NCI-H2196 (cell line): ENCODE data around the gene RNASE13.
"Not testable (repeated sequence)": the region's sequence is repeated elsewhere in the genome, so short reads cannot be mapped to it uniquely, and the experiment has no call there.

Experiments used
- DNase-seq: peaks from one replicate; lab custom pipeline; 2025; ENCODE audit not compliant: unreplicated experiment; lab: John Stamatoyannopoulos, UW

The RNASE13 gene

DNA sequence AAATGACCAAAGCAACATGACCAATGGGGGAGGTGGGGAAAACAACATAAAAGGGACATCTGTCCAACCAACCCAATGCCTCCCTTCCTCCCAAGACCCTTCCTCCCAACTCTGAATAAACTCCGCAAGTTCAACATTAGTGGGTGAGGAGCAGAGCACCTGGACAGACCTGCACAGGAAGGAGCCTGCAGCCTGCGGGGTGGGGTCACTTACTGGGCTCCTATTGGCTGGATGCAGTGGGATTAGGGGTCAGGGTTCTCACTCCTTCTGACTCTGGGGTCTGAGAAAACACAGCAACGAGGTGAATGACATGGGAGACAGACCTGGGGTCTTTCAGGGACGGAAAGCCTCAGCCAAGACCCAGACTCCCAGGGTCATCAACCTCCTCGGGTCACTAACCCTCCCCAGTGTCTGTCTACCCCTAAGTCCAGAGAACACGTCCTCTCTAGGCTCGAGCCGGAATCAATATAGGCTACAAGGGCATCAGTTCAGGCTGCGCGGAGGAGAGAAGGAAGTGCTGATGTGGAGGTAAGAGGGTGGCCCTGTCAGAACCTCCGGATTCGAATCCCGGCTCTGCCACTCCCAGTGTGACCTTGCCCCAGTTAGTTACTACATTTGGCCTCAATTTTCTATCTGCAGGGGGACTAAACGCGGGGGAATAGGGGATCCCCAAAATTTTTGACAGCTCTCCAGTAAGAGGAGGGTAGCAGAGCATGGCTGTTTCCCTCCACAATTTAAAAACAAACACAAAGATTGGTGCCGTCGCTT, 10.6 kb downstream of the RNASE13 start:
- no peak for DNase-seq

DNA sequence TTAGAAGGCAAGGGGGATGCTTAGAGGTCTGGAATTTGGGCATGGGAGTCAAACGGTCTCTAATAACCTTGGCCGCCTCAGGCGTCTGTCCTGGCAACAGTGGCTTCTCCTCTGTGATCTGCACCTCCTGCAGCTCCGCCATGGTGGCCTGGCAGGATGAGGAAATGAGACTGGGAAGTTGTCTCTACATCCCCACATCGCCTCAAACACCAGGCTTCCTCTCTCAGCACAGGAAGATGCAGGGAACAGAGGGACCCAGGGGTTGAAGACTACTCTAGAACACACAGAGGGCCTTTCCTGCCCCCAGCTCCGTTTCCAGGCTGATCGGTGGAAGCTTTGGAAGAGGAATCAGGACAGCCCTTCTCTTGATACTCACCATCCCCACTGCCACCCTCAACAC, 11.4 kb downstream of the RNASE13 start:
- no peak for DNase-seq

DNA sequence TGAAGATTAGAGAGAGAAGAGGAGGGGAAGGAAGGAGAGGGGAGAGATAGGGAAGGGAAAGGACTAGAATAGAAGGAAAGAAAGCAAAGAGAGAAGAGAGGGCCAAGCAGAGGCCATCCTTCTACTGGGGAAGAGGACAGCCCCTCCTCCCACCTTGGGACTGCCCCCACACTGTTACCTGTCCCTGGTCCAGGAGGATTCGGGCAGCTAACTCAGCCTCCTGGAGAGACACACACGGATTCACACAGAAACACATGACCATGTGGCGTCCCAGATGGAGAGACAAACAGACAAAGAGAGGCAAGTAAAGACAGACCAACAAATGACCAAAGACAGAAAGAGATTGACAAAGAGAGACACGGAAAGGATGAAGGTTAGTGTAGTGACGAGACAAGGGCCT, 11.9 kb downstream of the RNASE13 start:
- DNase-seq: no peak

DNA sequence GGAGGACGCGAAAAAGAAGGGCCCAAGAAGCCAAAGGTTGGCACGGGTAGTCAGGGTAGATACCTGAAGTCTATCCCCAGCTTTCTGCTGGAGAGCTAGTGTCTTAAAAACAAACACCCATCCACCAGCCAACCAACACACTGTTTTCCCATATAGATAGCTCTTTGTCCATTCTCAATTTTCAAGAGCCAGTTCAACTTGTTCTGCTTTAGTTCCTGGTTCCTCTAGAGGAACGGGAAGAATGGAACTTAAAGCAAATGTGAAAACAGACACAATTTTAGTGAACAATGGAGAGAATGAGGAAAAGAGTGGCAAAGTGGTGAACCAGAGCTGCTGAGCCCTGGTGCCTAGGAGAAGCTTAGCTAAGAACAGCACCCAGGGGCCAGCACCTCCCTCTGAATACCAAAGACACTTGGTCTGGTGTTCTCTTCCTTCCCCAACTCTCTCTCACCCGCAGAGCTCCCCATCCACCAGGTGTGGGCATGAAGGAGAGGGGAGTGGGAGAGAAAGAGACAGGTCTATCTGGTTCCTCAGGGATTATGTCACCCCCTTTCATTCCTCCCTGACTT, 13.5 kb downstream of the RNASE13 start:
- DNase-seq: no peak

DNA sequence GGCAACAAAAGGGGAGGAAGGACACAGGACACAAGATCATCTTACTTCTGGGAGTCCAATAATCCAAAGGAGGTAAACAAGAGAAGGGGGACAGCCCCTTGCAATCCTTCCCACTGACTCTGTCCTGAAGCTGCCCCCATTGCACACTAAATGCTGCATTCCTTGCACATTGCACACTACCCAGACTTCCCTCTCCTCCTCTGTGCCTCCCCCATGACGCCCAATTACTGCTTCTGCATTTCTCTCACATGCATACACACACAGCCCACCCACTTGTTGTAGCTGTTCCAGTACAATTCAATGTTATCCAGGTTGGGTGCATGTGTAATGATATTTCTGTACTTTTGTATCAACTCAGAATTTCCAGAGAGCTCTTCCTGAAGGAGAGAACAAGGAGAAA, 15.2 kb downstream of the RNASE13 start:
- DNase-seq: no peak

DNA sequence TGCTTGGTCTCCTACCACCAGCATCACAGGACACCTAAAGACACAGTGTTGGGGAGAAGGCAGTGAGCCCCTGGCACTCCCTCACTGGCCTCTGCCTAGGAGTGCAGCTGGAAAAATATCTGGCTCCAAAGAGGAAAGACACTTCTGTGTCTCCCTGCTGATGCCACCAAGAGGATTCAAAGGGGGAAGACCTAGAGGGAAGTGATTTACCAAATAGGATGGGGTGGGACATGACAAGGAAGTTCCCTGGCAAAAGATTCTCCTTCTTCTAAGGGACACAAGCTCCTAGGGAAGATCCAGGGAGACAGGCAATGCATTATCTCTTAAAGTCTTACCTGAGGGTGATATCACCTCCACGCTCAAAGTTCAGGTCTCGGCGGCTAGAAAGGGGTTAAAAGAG, 15.8 kb downstream of the RNASE13 start:
- DNase-seq: no peak

DNA sequence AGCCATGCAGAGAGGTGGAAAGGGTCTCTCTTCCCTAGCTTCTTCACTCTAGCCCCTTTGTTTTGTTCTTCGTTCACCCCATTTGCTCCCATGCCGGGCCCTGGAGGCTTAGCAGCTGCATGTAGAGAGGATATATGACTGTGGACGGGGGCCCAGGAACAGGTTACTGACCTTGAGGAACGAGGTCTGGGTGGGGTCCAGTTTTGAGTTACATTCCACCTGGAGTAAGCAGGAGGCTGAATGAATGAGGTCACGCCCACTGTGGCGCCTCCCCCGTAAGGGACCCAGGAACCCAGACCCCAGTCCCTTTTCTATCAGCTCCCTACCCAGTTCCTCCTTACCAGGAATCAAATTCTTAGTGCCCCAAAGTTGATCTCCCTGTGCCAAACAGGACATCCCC, 16.3 kb downstream of the RNASE13 start:
- DNase-seq: no peak

DNA sequence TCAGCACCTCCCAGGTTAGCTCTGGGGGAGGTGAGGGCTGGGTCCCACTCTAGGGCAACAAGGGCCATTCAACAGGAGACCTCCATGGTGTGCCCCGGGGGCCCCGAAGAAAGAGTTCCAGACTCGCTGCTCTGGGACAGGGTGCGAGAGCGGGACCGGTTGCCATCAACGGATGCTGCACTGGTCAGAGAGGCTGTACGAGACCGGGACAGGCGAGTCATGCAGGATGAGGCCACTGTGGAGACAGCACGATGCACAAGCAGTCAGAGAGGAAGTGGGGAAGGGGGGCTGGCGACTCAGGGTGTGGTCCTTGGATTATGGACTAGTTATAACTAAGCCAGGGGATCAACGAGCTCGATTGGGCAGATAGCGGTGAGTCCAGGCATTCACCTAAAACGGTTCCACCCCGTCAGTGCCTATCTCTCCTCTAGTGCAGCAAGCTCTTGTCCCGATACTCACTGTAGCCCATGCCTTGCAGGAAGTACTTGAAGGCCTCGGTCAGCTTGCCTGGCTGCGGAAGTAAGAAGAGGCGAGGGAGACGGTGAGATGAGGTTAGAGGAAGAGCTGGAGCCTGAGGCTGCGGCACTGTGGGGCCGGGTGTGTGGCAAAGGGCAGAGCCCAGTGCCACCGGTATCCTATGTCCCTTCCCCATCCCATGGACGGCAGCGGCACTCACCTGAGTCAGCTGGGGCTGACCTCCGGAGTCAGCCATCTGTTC, 16.9 kb downstream of the RNASE13 start:
- DNase-seq: no peak

DNA sequence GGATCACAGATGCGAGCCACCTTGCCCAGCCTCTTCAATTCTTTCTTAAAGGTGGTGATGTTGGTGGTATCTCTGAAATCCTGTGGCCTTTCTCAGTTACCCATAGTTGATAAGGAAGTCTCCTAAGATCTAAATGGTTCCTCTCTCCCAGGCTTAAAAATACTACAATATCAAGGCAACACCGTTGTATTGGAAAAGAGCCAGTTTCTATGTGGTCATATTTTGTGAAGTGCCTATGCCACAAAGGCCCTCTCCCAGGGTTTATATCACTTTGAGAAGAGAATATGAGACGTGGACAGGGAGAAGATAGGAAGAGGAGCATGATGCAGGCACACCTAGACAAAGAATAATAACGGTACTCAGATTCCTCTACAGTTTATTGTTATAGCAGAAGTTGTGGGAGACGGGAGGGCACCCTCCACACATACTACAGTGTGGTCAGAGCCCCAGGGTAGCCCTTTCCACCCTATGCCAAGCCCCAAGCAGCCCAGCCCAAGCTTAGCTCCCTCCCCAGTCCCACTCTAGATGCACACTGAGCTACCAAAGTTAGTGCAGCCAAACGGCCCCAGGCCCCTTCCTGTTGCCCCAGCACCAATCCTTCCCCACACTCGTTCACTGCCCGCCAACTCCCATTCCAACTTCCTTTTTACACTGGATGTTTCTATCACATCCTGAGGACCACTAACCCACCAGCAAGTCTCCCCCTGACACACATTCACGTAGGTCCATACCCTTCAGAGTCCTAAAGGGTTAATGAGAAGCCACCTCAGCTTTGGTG, 18.0 kb downstream of the RNASE13 start:
- no peak for DNase-seq

DNA sequence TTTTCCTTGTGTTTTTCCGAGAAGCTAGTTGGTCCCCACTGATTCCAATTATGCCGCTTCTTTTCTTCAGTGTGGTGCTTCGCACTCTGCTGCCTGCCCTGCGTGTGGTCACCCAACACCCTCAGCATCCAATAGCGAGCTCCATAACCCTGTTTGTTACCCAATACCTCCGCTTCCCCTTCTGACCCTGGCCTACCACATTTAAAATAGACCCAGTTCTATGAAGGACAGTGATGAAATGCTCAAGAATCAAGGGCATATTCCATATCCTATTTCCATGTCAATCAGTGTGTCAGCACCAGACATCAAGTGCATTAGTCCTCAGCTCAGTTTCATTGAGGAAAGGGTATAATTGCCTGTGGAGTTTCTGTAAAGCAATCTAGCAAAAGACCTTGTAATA, 19.3 kb downstream of the RNASE13 start:
- no peak for DNase-seq

DNA sequence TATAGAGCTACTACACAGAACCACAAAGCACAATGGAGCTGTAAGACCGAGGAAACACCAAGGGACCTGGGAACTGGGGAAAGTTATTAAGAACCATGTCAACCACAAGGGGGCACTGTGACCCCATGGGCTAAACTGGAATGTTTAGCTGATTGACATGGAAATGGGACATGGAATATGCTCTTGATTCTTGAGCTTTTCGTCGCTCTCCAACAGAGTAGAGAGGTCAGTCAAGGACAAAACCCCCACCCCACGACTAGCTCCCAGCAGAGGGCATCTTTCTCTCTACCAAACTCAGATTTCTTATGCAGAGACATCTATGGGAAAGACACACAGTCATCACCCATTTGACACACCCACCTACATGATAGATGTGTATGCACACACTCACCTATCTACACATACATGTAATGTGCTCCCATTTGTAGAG, 19.8 kb downstream of the RNASE13 start:
- DNase-seq: peak; percentile 88

DNA sequence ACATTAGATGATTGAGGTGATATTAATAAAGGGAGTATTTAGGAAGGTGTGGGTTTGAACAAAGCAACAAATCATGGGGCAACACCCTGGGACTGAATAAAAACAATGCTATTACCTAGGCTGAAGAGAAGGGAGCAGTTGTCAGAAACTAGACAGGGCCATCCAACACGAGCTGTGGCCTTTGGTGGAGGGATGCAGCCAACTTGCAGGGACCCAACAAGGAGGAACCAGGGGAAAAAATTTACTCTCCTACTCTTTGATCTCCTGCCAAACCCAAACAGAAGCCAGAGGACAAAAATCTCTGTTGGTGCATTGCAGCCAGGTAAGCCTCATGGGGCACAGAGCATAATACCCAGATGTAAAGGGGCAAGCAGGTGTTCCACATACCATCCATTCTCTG, 23.5 kb downstream of the RNASE13 start:
- no peak for DNase-seq

DNA sequence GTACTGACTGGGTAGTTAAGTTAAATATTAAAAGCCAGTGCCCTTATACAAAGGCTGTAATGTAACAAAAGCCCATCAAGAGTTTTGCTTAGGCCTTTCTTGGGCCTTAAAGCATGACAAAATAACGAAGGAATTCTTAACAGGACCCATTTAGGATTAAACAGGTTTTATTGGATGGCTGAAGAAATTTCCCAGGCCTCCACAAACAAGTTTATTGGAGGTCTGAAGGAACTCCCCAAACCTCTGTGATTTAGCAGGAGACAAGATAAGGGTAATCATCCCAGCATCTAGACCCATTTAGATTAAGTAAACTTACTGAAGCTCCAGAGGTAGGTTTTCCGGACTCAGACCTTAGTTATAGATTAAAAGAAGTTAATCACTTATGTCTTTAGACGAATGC, 24.9 kb downstream of the RNASE13 start:
- DNase-seq: not testable (repeated sequence)

DNA sequence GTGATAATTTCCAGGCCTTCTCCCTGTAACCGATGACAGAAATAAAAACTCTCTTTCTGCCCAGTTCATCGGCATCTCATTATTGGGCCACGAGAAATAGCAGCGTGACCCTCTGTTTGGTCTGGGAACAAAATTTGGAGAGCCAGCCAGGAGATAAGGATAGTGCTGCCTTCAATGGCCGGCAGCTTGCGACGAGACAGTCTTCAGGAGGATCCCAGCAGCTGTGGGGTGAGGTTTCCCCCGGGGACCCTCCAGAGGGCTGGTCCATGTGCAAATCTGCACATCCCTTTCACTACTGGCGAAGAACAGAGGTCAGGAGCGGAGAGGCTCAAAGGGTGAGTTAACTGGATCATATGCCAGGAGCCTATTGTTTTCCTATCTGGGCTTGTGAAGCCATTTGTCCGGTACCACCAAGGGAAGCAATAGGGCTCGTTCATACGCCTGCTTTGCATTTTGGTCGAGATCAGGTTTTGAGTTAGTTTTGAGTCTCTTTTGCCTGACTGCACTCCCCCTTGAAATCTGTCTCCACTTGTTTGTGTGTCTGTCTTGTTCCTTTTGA, 30.7 kb downstream of the RNASE13 start:
- no peak for DNase-seq

DNA sequence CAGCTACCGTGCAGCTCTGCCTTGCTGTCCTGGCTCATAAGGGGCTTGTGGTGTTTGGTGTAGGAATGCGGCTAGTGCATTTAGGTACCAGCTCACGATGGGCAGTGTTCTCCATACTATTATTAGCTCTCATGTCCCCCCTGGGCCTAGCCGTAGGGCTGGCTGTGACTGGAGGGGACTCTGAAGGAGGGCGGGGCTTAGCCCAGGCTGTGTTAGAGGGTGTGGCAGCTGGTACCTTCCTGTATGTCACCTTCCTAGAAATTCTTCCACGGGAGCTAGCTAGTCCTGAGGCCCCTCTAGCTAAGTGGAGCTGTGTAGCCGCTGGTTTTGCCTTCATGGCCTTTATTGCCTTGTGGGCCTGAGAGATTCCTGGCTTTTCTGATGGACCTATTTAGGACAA, 33.4 kb downstream of the RNASE13 start:
- no peak for DNase-seq

DNA sequence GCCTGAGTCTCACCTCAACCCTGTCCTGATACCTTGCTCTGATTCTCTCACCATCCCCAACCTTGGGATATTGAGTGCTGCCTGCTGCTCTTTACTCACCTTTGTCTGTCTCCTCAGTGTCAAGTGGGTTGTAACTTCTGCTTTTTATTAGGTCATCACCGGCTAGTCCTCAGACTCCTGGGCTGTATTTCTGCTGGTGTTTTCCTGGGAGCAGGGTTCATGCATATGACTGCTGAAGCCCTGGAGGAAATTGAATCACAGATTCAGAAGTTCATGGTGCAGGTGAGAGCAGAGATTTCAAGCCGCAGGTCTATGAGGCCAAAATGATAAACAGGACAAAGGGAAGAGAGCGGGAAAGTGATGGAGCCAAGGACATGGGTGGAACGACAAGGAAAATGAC, 35.0 kb downstream of the RNASE13 start:
- DNase-seq: no peak

DNA sequence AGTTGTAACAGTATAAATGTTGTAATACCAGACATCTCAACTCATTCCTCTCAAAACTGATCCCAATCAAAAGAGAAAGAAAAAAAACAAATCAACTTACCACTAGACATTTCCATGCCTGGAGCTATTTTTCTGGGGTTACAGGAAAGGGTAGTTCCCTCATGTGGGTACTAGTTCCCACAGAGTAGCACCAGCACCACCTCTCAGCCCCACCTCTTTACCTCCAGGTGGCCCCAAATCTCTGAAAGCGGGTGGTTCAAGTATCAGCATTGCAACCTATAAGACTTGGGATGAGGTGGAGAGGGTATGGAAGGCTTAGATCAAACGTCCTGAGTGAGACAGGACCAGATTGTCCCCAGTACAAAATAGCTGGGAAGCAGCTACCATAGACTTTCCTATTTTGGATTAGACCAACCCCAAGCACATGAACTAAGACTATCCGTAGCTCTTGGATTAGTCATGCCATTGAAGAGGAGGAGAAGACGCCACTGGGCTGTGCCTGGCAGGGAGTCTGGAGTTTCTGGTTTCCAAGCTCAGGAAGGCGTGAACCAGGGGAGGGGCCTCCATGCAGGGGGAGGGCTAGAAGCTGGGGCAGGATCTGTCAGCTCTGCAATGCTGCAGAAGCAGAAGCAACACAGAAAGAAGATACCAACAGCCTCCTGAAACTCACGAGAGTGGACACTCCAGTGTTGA, 35.8 kb downstream of the RNASE13 start, which contains the start of gene SLC39A2:
TSS of gene SLC39A2 (plus strand) at position 620 of the 693 bp plus-strand sequence. CDS start 154 bp downstream, outside the sequence.
- peak; percentile 31 for DNase-seq

DNA sequence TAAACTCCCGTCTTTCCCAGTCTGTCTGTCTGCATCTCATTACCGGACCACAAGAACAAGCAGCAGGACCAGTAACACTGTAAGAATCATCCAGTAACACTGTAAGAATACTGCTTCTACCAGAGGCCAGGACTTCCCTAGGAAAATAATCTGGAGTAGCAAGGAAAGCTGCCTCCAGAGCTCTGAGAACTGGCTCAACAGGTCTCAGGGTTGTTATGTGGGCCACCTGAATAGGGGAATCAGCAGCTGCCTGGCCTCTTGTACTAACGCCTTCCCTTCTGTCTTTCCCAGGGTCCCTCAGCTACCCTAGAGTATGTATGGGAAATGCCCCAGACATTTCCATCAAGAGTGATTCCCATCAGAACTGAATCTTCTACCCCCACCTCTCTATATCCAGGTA, 36.5 kb downstream of the RNASE13 start:
- no peak for DNase-seq

DNA sequence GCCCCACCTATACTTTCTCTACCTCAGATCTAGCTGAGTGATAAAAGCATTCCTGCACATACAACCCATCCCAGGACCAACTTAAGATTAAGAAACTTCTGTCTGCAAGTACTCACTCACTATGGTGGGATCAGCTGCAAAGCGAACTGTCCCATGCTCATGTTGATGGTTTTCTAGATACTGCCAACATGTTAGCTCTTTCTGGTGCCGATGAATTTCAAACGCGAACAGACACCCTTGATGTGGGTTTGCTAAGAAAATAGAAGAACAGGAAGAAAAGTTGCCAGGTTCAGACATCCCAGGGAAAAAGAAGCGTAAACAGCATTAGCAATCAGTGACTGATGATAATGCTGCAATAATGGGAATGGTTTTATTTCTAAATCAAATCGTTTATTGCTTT, 37.0 kb downstream of the RNASE13 start:
- no peak for DNase-seq

DNA sequence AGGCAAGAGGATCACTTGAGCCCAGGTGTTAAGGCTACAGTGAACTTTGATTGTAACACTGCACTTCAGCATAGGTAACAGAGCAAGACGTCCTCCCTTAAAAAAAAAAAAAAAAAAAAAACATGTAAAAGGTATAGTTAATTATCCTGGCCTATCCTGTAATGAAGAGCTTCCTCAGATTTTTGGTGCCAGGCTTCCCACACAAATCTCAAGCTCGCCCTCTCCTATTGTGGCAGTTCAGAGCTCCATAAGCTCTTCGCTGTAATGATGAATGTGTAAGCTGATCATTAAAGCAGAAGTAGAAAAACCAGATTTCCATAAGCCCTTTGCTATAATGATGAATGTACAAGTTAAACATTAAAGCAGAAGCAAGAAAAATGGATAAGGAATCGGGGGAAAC, 37.5 kb downstream of the RNASE13 start:
- DNase-seq: no peak

DNA sequence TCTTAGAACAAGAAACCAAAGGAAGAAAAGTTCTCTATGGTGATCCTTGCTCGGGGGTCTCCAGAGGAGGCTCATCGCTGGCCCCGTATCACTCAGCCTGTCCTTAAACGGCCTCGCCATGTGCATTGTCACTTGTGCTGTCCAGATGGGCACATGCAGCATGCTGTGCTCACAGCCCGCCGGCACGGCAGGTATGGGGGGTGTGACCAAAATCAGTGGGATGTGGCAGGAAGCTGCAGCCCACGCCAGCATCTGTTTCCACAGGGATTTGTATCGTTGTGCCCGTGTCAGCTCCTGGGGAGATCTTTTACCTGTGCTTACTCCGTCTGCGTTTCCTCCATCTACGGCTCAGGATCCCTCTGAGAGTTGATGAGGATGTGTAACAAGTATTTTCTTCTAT, 38.1 kb downstream of the RNASE13 start:
- no peak for DNase-seq
